ENCODE results near the gene TMEM223.
"Not testable (repeated sequence)": the region's sequence is repeated elsewhere in the genome, so short reads cannot be mapped to it uniquely, and the experiment has no call there.

Gene TMEM223

GRCh38 chr11:62791501-62792201, at the start of gene TMEM223:
TSS of gene TMEM223 (minus strand) at chr11:62792006. CDS start at chr11:62791994, 12 bp downstream.
- peak within 1 kb of the TSS; percentile 87 for H3K4me3 ChIP-seq (ENCODE audit: low read depth, low read length)
- TF ChIP-seq, protein P1, sequence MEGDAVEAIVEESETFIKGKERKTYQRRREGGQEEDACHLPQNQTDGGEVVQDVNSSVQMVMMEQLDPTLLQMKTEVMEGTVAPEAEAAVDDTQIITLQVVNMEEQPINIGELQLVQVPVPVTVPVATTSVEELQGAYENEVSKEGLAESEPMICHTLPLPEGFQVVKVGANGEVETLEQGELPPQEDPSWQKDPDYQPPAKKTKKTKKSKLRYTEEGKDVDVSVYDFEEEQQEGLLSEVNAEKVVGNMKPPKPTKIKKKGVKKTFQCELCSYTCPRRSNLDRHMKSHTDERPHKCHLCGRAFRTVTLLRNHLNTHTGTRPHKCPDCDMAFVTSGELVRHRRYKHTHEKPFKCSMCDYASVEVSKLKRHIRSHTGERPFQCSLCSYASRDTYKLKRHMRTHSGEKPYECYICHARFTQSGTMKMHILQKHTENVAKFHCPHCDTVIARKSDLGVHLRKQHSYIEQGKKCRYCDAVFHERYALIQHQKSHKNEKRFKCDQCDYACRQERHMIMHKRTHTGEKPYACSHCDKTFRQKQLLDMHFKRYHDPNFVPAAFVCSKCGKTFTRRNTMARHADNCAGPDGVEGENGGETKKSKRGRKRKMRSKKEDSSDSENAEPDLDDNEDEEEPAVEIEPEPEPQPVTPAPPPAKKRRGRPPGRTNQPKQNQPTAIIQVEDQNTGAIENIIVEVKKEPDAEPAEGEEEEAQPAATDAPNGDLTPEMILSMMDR (IDR thresholded peaks at IDR 0.05; ENCODE audit: low read depth, low read length, missing control alignments) = peak; percentile 12
- DNase-seq (ENCODE audit: low read depth) = no peak

GRCh38 chr11:62840721-62841360, 49.0 kb upstream of the TMEM223 start:
- H3K4me3 ChIP-seq (ENCODE audit: low read depth, low read length) = peak overlapping the region; percentile 89
- not testable (repeated sequence) for DNase-seq (ENCODE audit: low read depth)

- TF ChIP-seq, protein P1 (IDR thresholded peaks at IDR 0.05; ENCODE audit: low read depth, low read length, missing control alignments) = no peak
- peak; percentile 94 for DNase-seq (ENCODE audit: low read depth)
- H3K4me3 ChIP-seq (ENCODE audit: low read depth, low read length) = peak within 1 kb of the TSS; percentile 89
Observed at GRCh38 chr11:62839050-62839945, 47.5 kb upstream of the TMEM223 start, which contains the start of gene WDR74. TSS of gene WDR74 (minus strand) at chr11:62839590. CDS start at chr11:62839570, 20 bp downstream.

DNA sequence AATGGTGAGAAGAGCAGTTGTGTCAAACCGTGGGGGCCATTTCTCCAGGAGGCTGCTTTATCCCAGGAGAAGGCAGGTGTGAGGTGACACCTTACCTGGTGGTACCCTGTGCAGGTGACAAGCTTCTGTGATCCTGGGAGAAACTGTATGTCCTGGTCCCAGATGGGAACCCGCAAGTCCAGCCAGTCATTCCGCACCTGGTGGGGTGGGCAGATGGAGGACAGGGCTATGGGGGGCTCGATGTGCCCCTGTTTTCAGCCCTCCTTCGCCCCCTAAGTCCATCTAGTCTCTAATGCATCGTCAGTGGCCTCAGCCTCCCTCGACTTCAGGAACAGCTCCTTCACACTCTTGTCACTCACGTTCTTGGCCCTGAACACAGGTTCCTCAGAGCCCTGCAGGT, 43.5 kb upstream of the TMEM223 start:
- H3K4me3 ChIP-seq (ENCODE audit: low read depth, low read length) = no peak overlapping the region
- TF ChIP-seq, protein P1 (IDR thresholded peaks at IDR 0.05; ENCODE audit: low read depth, low read length, missing control alignments) = no peak
- no peak for DNase-seq (ENCODE audit: low read depth)

- DNase-seq (ENCODE audit: low read depth) = no peak
- H3K4me3 ChIP-seq (ENCODE audit: low read depth, low read length) = peak within 1 kb of the TSS; percentile 85
- TF ChIP-seq, protein P1 (IDR thresholded peaks at IDR 0.05; ENCODE audit: low read depth, low read length, missing control alignments) = no peak
Observed at GRCh38 chr11:62832336-62833234, 40.8 kb upstream of the TMEM223 start, which contains the start of gene TEX54. TSS of gene TEX54 (minus strand) at chr11:62832841.

GRCh38 chr11:62831520-62832335, 39.9 kb upstream of the TMEM223 start, which contains the start of gene STX5:
TSS of gene STX5 (minus strand) at chr11:62832051. CDS start at chr11:62831243, 808 bp downstream.
- DNase-seq (ENCODE audit: low read depth) = peak; percentile 95
- H3K4me3 ChIP-seq (ENCODE audit: low read depth, low read length) = peak within 1 kb of the TSS; percentile 85
- TF ChIP-seq, protein P1 (IDR thresholded peaks at IDR 0.05; ENCODE audit: low read depth, low read length, missing control alignments) = no peak
